Adrenal gland (tissue), 19 donors: ENCODE data around the gene MDH1. TPM values are rescaled to one million over a fixed set of nuclear protein-coding genes. Genes with fewer than 3 reads are reported as not detected.
A peak's percentile ranks its signal among the peaks of the same experiment; 100 is the strongest.

Experiments
- DNase-seq, 7 donors: peaks; one replicate each; pipeline ENCODE4 v3.0.0-alpha.2; 2019 to 2020
- H3K27ac ChIP-seq, 5 donors: fragments of 200-600 bp; sonication (generic) in 4 of 5; 1 replicate in 3 of 5; 2 replicates in 2 of 5; pipeline versions ENCODE4 v1.5.1 to v1.8.0; 2016 to 2020; ENCODE audit warnings: mild to moderate bottlenecking in 1 of 5
- H3K27me3 ChIP-seq: fragments of 200-600 bp; 2 replicates; pipeline ENCODE4 v1.8.0; 2021
- H3K36me3 ChIP-seq, 2 donors: fragments of 200-600 bp; replicated peaks in 1 of 2; 1 replicate in 1 of 2; 2 replicates in 1 of 2; pipeline versions ENCODE4 v1.5.1 to v1.8.0; 2018 to 2022
- H3K4me1 ChIP-seq, 2 donors: fragments of 200-600 bp; replicated peaks in 1 of 2; 1 replicate in 1 of 2; 2 replicates in 1 of 2; pipeline versions ENCODE4 v1.5.1 to v1.8.0; 2018 to 2021
- H3K4me3 ChIP-seq, 4 donors: fragments of 200-600 bp; sonication (generic) in 3 of 4; one replicate each; pipeline ENCODE4 v1.5.1; 2016 to 2018
- H3K9me3 ChIP-seq, 3 donors: fragments of 200-600 bp; sonication (generic) in 1 of 3; replicated peaks in 1 of 3; 1 replicate in 2 of 3; 2 replicates in 1 of 3; pipeline versions ENCODE4 v1.5.1 to v1.8.0; 2016 to 2021
- CTCF ChIP-seq, 6 experiments: fragments of 450-650 bp in 4 of 6; fragments of 200-600 bp in 2 of 6; sonication (generic) in 1 of 6; IDR thresholded peaks; 1 replicate in 5 of 6; 2 replicates in 1 of 6; pipeline versions ENCODE4 v1.5.1 to v1.8.0; 2016 to 2021; ENCODE audit warnings: antibody characterized with exemption in 6 of 6, mild to moderate bottlenecking in 2 of 6, moderate library complexity in 1 of 6
- POLR2A ChIP-seq, 2 donors: fragments of 450-650 bp; IDR thresholded peaks; one replicate each; pipeline ENCODE4 v1.6.1; 2017; ENCODE audit warnings: antibody characterized with exemption in 2 of 2, mild to moderate bottlenecking in 2 of 2, moderate library complexity in 1 of 2
- WGBS, 4 donors: extraction: QIAGEN DNeasy Blood & Tissue Kit in 2 of 4; methylation state at CpG; one replicate each; pipeline versions ENCODE4 v1.1.5 to v1.1.7; 2013 to 2017; 5-methylcytosine and 5-hydroxymethylcytosine counted together
- intact Hi-C, 2 donors: fragments of 100-400 bp; cut with DNase I; formaldehyde crosslinking; loops; one replicate each; pipeline versions ENCODE4 v1.14.1 to v1.15.0; 2022 to 2023
- long read RNA-seq, 10 donors: library from polyadenylated mRNA in 3 of 10; unstranded in 2 of 10; stranded (forward) in 1 of 10; transcript quantifications; one replicate each; pipeline ENCODE4 v2.0.0 and lab custom pipeline, GENCODE V29; 2021 to 2026
- polyA plus RNA-seq, 3 donors: library from polyadenylated mRNA; stranded (reverse); fragments of 200-250 nt in 2 of 3; fragments of 350-450 nt in 1 of 3; fragmentation: Illumina TruSeq in 1 of 3; extraction: RNeasy Lipid Tissue Mini Kit (QIAGEN cat#74804) in 1 of 3; gene quantifications; one replicate each; pipeline ENCODE4 v1.2.3, GENCODE V29; 2013 to 2014
- total RNA-seq, 9 donors: library from RNA; depleted of rRNA in 4 of 9; stranded (reverse); fragments of >200 nt in 4 of 9; fragments of 120-200 nt in 1 of 9; fragmentation: NEBNext Ultra II Directional in 1 of 9; extraction: Animal tissue kit (Norgen Biotek cat#: 25700) in 1 of 9; gene quantifications; one replicate each; pipeline versions ENCODE4 v1.1.0 to v1.2.4, GENCODE V29; 2013 to 2023
- donor health status: healthy with polysubstance abuse.
- donor health status: Bipolar disorder and iron deficiency.
- donor health status: DM: yes; HTN: yes; CAD: no.
- donor health status: DM: no; HTN: no; CAD: no.
- donor health status: DM: no; HTN: no; CAD: no.
- donor health status: DM: yes; HTN: yes; CAD: no.

MDH1 gene
- 100 to 1,000 TPM; 184 to 477 (median 289) TPM for total RNA-seq
- 100 to 1,000 TPM; 239 to 414 (median 265) TPM for polyA plus RNA-seq
- long read RNA-seq, donor 1, transcript MDH1-213 (4 exons, 893 nt) = minor isoform, 10 of 382 reads
- long read RNA-seq, donor 1, transcript MDH1-214 (2 exons, 552 nt) = minor isoform, 12 of 382 reads
- long read RNA-seq, donor 1, transcript MDH1-201 (9 exons, 1,650 nt) = major isoform, 255 of 382 reads
- long read RNA-seq, donor 1, partial matches to known transcripts = 96 of 382 reads
- long read RNA-seq, donor 1, other reads (novel, unspliced or antisense) = 0 of 382 reads
- long read RNA-seq, donor 2, transcript MDH1-201 (9 exons, 1,650 nt) = major isoform, 137 of 227 reads
- long read RNA-seq, donor 2, transcript MDH1-214 (2 exons, 552 nt) = minor isoform, 7 of 227 reads
- long read RNA-seq, donor 2, transcript MDH1-213 (4 exons, 893 nt) = minor isoform, 8 of 227 reads
- long read RNA-seq, donor 2, partial matches to known transcripts = 72 of 227 reads
- long read RNA-seq, donor 2, other reads (novel, unspliced or antisense) = 0 of 227 reads
- long read RNA-seq, donor 3, transcript MDH1-213 (4 exons, 893 nt) = minor isoform, 7 of 250 reads
- long read RNA-seq, donor 3, transcript MDH1-201 (9 exons, 1,650 nt) = major isoform, 139 of 250 reads
- long read RNA-seq, donor 3, transcript MDH1-214 (2 exons, 552 nt) = minor isoform, 17 of 250 reads
- long read RNA-seq, donor 3, partial matches to known transcripts = 83 of 250 reads
- long read RNA-seq, donor 3, other reads (novel, unspliced or antisense) = 0 of 250 reads
- long read RNA-seq, donor 4, transcript MDH1-201 (9 exons, 1,650 nt) = major isoform, 453 of 471 reads
- long read RNA-seq, donor 4, partial matches to known transcripts = 10 of 471 reads
- long read RNA-seq, donor 4, other reads (novel, unspliced or antisense) = 4 of 471 reads
- long read RNA-seq, donor 5, transcript MDH1-201 (9 exons, 1,650 nt) = major isoform, 445 of 472 reads
- long read RNA-seq, donor 5, transcript MDH1-215 (9 exons, 1,443 nt) = minor isoform, 10 of 472 reads
- long read RNA-seq, donor 5, partial matches to known transcripts = 7 of 472 reads
- long read RNA-seq, donor 5, other reads (novel, unspliced or antisense) = 5 of 472 reads
- long read RNA-seq, donor 6, transcript MDH1-214 (2 exons, 552 nt) = minor isoform, 11 of 291 reads
- long read RNA-seq, donor 6, transcript MDH1-201 (9 exons, 1,650 nt) = major isoform, 267 of 291 reads
- long read RNA-seq, donor 6, partial matches to known transcripts = 11 of 291 reads
- long read RNA-seq, donor 6, other reads (novel, unspliced or antisense) = 0 of 291 reads
- long read RNA-seq, donor 7, transcript MDH1-201 (9 exons, 1,650 nt) = major isoform, 92 of 182 reads
- long read RNA-seq, donor 7, transcript MDH1-213 (4 exons, 893 nt) = minor isoform, 24 of 182 reads
- long read RNA-seq, donor 7, transcript MDH1-214 (2 exons, 552 nt) = minor isoform, 5 of 182 reads
- long read RNA-seq, donor 7, partial matches to known transcripts = 57 of 182 reads
- long read RNA-seq, donor 7, other reads (novel, unspliced or antisense) = 0 of 182 reads
- long read RNA-seq, donor 8, transcript MDH1-213 (4 exons, 893 nt) = minor isoform, 27 of 291 reads
- long read RNA-seq, donor 8, transcript MDH1-201 (9 exons, 1,650 nt) = major isoform, 186 of 291 reads
- long read RNA-seq, donor 8, partial matches to known transcripts = 60 of 291 reads
- long read RNA-seq, donor 8, other reads (novel, unspliced or antisense) = 12 of 291 reads
- long read RNA-seq, donor 9, transcript MDH1-201 (9 exons, 1,650 nt) = major isoform, 137 of 204 reads
- long read RNA-seq, donor 9, transcript MDH1-214 (2 exons, 552 nt) = minor isoform, 15 of 204 reads
- long read RNA-seq, donor 9, transcript MDH1-213 (4 exons, 893 nt) = minor isoform, 7 of 204 reads
- long read RNA-seq, donor 9, partial matches to known transcripts = 40 of 204 reads
- long read RNA-seq, donor 9, other reads (novel, unspliced or antisense) = 0 of 204 reads
- long read RNA-seq, donor 10, transcript MDH1-201 (9 exons, 1,650 nt) = major isoform, 91 of 120 reads
- long read RNA-seq, donor 10, transcript MDH1-213 (4 exons, 893 nt) = minor isoform, 6 of 120 reads
- long read RNA-seq, donor 10, partial matches to known transcripts = 22 of 120 reads
- long read RNA-seq, donor 10, other reads (novel, unspliced or antisense) = 0 of 120 reads

DNA sequence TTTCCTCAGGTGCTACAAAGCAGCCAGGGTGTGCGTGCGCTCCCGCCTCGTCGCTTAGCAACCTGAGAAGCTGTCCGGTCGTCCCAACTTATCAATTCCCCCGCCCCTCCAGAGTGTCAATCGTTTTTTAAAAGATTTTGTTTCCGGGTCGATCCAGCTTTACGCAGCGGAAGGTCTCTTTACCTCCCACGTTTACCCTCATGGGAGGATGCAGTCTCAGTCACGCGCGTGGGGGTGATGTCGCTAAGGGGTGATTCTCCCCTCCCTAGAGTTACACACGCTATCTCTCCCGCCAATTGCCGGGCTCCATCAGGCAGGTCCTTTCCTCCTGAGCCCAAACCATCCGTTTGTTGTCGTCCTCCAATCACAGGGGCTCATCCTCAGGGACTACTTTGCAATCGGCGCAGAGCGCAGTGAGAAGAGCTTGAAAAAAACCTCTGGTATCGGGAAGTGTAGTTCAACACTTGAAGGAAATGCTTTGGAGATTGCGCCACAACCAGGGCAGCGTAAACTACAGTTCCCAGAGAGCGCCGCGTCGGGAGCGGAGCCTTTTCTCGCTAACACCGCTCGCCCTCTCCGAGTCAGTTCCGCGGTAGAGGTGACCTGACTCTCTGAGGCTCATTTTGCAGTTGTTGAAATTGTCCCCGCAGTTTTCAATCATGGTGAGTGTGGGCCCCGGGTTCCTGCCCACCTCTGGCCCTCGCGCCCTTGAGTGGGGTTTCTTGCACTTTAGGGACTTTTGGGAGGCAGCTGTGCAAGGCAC lies at the start of gene MDH1, which contains the start of gene WDPCP:
Gene MDH1, plus strand, starts transcription at position 579 of the 763 bp plus-strand sequence. Its CDS starts 81 bp downstream, at position 660.
Gene WDPCP, minus strand, starts transcription at position 93 of the 763 bp plus-strand sequence. CDS start 206 bp downstream, outside the sequence.
- DNase-seq = peak; percentile 94 to 99 (median 97)
- H3K27ac ChIP-seq = peak within 1 kb of the TSS; percentile 68 to 88 (median 86)
- WGBS, 4 donors = 0 to 1% (median 0%) methylated on average over 38 to 44 of the region's 44 CpGs
- intact Hi-C loops = no loop called here
- TF ChIP-seq CTCF (IDR thresholded peaks at IDR 0.05) (no peak), POLR2A (IDR thresholded peaks at IDR 0.05) (peak; percentile 62 to 95)
- H3K9me3 ChIP-seq = no peaks in the 10 kb centered on the region
- H3K36me3 ChIP-seq = no peaks in the 10 kb centered on the region
- H3K27me3 ChIP-seq = no peaks in the 10 kb centered on the region
- H3K4me1 ChIP-seq = peaks cover 21 to 37% of the 10 kb centered on the region in 2 donors
- peak within 1 kb of the TSS; percentile 48 to 98 (median 72) for H3K4me3 ChIP-seq

DNA sequence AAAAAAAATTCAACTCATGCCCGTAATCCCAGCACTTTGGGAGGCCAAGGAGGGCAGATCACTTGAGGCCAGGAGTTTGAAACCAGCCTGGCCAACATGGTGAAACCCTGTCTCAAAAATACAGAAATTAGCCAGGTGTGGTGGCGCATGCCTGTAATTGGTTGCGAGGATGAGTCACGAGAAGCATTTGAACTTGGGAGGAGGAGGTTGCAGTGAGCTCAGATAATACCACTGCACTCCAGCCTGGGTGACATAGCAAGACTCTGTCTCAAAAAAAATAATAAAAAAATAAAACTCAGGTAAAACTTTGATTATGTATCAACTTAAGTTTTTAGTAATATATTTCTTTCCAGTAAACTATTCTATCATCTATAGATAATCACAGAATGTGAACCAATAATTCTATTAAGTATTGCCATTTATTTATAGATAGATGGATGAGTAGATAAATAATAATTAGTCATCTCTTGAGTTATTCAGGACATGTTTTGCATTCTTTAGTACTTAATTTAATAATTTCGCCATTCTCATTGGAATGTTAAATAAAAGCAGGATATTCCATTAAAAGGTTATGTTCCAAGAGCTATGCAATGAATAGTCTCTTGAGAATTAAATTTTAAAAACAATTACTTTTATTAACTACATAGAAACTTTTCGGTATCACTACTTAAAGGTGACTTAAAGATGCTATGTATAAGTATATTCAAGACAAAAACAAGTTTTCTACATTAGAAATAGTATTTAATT lies 49.2 kb upstream of the MDH1 start:
- Histone ChIP-seq H3K9me3 (no peaks in the 10 kb centered on the region), H3K27ac (no peak overlapping the region), H3K4me1 (no peaks in the 10 kb centered on the region), H3K36me3 (no peaks in the 10 kb centered on the region), H3K27me3 (no peaks in the 10 kb centered on the region), H3K4me3 (no peak overlapping the region)
- no peak for DNase-seq
- TF ChIP-seq POLR2A (IDR thresholded peaks at IDR 0.05) (no peak), CTCF (IDR thresholded peaks at IDR 0.05) (no peak)
- intact Hi-C loops = no loop called here
- 93 to 96% (median 95%) methylated on average over 6 of the region's 6 CpGs for WGBS, 4 donors
